Gastrocnemius medialis (tissue), 4 donors: ENCODE results near the gene PRPS1. TPM values are rescaled to one million over a fixed set of nuclear protein-coding genes. Genes with fewer than 3 reads are reported as not detected.

Source experiments
- ATAC-seq, 2 donors: fragments of 150-250 bp; one replicate each; pipeline ENCODE4 v1.9.1; 2016
- DNase-seq, 2 donors: peaks; one replicate each; pipeline ENCODE4 v3.0.0-alpha.2; 2019
- H3K27ac ChIP-seq, 4 donors: fragments of 200-600 bp; sonication (generic); 1 replicate in 1 of 4; 2 replicates in 3 of 4; pipeline ENCODE4 v1.5.1; 2016 to 2018; ENCODE audit warnings: mild to moderate bottlenecking in 2 of 4, moderate library complexity in 1 of 4
- H3K27me3 ChIP-seq, 3 donors: fragments of 200-600 bp; sonication (generic) in 2 of 3; 1 replicate in 1 of 3; 2 replicates in 2 of 3; pipeline versions ENCODE4 v1.5.1 to v1.6.0; 2016 to 2019; ENCODE audit warnings: mild to moderate bottlenecking in 1 of 3, moderate library complexity in 1 of 3
- H3K36me3 ChIP-seq, 2 donors: fragments of 200-600 bp; sonication (generic) in 1 of 2; one replicate each; pipeline ENCODE4 v1.5.1; 2017 to 2018
- H3K4me1 ChIP-seq, 2 donors: fragments of 200-600 bp; sonication (generic) in 1 of 2; one replicate each; pipeline ENCODE4 v1.5.1; 2016 to 2017; ENCODE audit warnings: mild to moderate bottlenecking in 2 of 2
- H3K4me3 ChIP-seq, 4 donors: fragments of 200-600 bp; sonication (generic) in 3 of 4; 1 replicate in 1 of 4; 2 replicates in 3 of 4; pipeline ENCODE4 v1.5.1; 2016 to 2019; ENCODE audit warnings: mild to moderate bottlenecking in 2 of 4
- H3K9me3 ChIP-seq, 3 donors: fragments of 200-600 bp; sonication (generic) in 2 of 3; 1 replicate in 1 of 3; 2 replicates in 2 of 3; pipeline ENCODE4 v1.5.1; 2016 to 2019
- POLR2A ChIP-seq, 2 donors: fragments of 450-650 bp; IDR thresholded peaks; one replicate each; pipeline ENCODE4 v1.6.1; 2017; ENCODE audit warnings: antibody characterized with exemption in 2 of 2, mild to moderate bottlenecking in 2 of 2, moderate library complexity in 2 of 2
- in situ Hi-C, 4 donors: fragments of 200-750 bp; cut with MboI; loops; one replicate each; pipeline versions ENCODE4 v1.15.0 to v1.8.0; 2017; ENCODE audit warnings: low sequenced_read_pairs in 4 of 4
- intact Hi-C: fragments of 100-400 bp; cut with DNase I; formaldehyde crosslinking; loops from one replicate; pipeline ENCODE4 v1.15.1; 2023; ENCODE audit warnings: low total_unique reads
- total RNA-seq, 4 donors: library from RNA; depleted of rRNA; stranded (reverse); fragments of >200 nt; gene quantifications; one replicate each; pipeline versions ENCODE4 v1.1.0 to v1.2.3, GENCODE V29; 2016
- TF ChIP-seq, protein P1 (sequence below), 5 experiments: fragments of 450-650 bp in 3 of 5; fragments of 200-600 bp in 2 of 5; sonication (generic) in 2 of 5; IDR thresholded peaks in 4 of 5; conservative IDR thresholded peaks in 1 of 5; 1 replicate in 4 of 5; 2 replicates in 1 of 5; pipeline ENCODE4 v1.5.1; 2016 to 2019; ENCODE audit warnings: antibody characterized with exemption in 5 of 5, mild to moderate bottlenecking in 3 of 5, moderate library complexity in 3 of 5

The PRPS1 gene
- total RNA-seq, 4 donors from 2014 or later = 19.6 to 46.0 (median 30.9) TPM

- no peak for ATAC-seq
- no peak for TF ChIP-seq POLR2A (IDR thresholded peaks at IDR 0.05)
- TF ChIP-seq, protein P1, sequence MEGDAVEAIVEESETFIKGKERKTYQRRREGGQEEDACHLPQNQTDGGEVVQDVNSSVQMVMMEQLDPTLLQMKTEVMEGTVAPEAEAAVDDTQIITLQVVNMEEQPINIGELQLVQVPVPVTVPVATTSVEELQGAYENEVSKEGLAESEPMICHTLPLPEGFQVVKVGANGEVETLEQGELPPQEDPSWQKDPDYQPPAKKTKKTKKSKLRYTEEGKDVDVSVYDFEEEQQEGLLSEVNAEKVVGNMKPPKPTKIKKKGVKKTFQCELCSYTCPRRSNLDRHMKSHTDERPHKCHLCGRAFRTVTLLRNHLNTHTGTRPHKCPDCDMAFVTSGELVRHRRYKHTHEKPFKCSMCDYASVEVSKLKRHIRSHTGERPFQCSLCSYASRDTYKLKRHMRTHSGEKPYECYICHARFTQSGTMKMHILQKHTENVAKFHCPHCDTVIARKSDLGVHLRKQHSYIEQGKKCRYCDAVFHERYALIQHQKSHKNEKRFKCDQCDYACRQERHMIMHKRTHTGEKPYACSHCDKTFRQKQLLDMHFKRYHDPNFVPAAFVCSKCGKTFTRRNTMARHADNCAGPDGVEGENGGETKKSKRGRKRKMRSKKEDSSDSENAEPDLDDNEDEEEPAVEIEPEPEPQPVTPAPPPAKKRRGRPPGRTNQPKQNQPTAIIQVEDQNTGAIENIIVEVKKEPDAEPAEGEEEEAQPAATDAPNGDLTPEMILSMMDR (IDR thresholded peaks at IDR 0.05 in 4 of 5, conservative IDR thresholded peaks at IDR 0.05 in 1 of 5) = no peak
- Histone ChIP-seq H3K36me3 (no peaks in the 10 kb centered on the region), H3K9me3 (no peaks in the 10 kb centered on the region), H3K27me3 (no peaks in the 10 kb centered on the region), H3K4me3 (peak overlapping the region in 2 of 4 donors; percentile 64 to 67), H3K4me1 (peaks cover 24 to 25% of the 10 kb centered on the region in 2 donors), H3K27ac (peak overlapping the region; percentile 89 to 94 (median 92))
- in situ Hi-C loops = loop anchor here in 2 of 4 donors (5.0 kb wide), 1 partner anchor 39 kb away; no protein-coding TSS in a partner anchor
- intact Hi-C loops = no loop called here
- no peak for DNase-seq
Observed at GRCh38 chrX:107677909-107678308, 49.6 kb downstream of the PRPS1 start.

GRCh38 chrX:107678957-107679740 lies 50.8 kb downstream of the PRPS1 start:
- no peak overlapping the region for H3K4me3 ChIP-seq
- peak overlapping the region; percentile 89 to 94 (median 92) for H3K27ac ChIP-seq
- peak; percentile 3 to 31 for ATAC-seq
- peak; percentile 40 to 56 for TF ChIP-seq POLR2A (IDR thresholded peaks at IDR 0.05)
- TF ChIP-seq, protein P1 (IDR thresholded peaks at IDR 0.05 in 4 of 5, conservative IDR thresholded peaks at IDR 0.05 in 1 of 5) = no peak
- H3K9me3 ChIP-seq = no peaks in the 10 kb centered on the region
- peak; percentile 64 to 84 for DNase-seq
- no peaks in the 10 kb centered on the region for H3K27me3 ChIP-seq
- no peaks in the 10 kb centered on the region for H3K36me3 ChIP-seq
- intact Hi-C loops = no loop called here
- H3K4me1 ChIP-seq = peaks cover 23 to 24% of the 10 kb centered on the region in 2 donors
- in situ Hi-C loops = loop anchor here in 2 of 4 donors (5.0 kb wide), 1 partner anchor 38 kb away; no protein-coding TSS in a partner anchor

DNA sequence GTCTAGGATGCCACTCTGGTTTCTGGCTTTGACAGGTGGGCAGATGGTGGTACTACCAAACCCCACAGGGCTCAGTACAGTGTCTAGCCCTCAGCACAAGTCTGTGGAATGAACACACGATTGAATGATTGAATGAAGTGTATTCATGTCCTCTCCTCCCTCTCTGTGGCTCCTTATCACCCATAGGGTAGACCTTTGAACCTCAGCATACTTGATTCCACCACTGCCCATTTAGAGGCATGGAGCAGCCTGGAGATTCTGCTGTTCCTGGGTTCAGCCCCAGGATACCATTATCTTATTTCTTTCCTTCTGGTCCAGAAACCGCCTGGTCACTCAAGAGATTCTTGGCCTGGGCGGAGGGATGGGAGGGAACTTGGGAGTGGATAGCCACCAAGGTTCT lies 53.9 kb downstream of the PRPS1 start:
- H3K4me1 ChIP-seq = peaks cover 19 to 26% of the 10 kb centered on the region in 2 donors
- no peak overlapping the region for H3K4me3 ChIP-seq
- H3K9me3 ChIP-seq = no peaks in the 10 kb centered on the region
- no peaks in the 10 kb centered on the region for H3K36me3 ChIP-seq
- ATAC-seq = no peak
- DNase-seq = no peak
- peak overlapping the region; percentile 58 to 74 (median 71) for H3K27ac ChIP-seq
- intact Hi-C loops (no loop called here), in situ Hi-C loops (no loop called here)
- H3K27me3 ChIP-seq = no peaks in the 10 kb centered on the region
- TF ChIP-seq POLR2A (IDR thresholded peaks at IDR 0.05) = no peak
- TF ChIP-seq, protein P1 (IDR thresholded peaks at IDR 0.05 in 4 of 5, conservative IDR thresholded peaks at IDR 0.05 in 1 of 5) = no peak

DNA sequence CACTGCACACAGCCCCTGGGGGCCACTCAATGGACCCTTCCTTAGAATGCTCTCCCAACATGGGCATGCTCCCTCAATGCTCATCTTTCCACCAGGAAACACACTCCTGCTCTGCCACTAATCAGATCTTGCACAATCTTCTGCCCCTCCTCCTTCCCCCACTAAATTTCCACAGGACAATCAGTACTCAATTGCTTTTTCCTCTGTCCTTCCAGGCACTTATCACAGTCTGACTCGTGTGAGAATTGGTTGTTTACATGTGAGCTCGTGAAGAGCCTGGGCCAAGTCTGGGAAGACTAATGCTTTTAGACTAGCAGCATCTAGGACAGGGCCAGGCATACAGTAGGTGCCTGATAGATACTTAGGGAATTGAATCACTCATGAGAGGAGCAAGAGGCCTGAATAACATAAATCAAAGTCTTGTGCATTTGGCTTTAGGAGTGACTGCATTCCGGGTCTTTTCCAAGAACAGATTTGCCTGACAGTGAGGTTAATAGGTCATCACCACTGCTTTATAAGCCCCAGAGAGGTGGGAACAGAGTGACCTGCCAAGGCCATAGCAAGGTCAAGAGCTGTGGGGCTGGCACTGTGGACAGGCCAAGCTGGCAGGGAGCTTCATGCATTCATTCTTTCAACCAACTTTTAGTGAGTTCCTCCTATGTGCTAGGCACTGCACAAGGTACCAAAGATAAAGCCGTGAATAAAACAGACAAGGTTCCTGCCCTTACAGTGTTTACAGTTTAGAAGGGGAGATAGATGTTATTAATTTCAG lies 55.0 kb downstream of the PRPS1 start:
- Histone ChIP-seq H3K36me3 (no peaks in the 10 kb centered on the region), H3K9me3 (no peaks in the 10 kb centered on the region), H3K27me3 (no peaks in the 10 kb centered on the region), H3K4me3 (no peak overlapping the region), H3K27ac (peak overlapping the region; percentile 58 to 74 (median 71)), H3K4me1 (peaks cover 16 to 19% of the 10 kb centered on the region in 2 donors)
- ATAC-seq (peak; percentile 63 to 71), DNase-seq (peak in 1 of 2 donors; percentile 63)
- TF ChIP-seq, protein P1 (IDR thresholded peaks at IDR 0.05 in 4 of 5, conservative IDR thresholded peaks at IDR 0.05 in 1 of 5) = no peak
- TF ChIP-seq POLR2A (IDR thresholded peaks at IDR 0.05) = peak in 1 of 2 donors; percentile 30
- in situ Hi-C loops = no loop called here
- intact Hi-C loops = no loop called here
